ENCODE data around the gene XAGE1B. TPM values are rescaled to one million over a fixed set of nuclear protein-coding genes. Genes with fewer than 3 reads are reported as not detected.

The XAGE1B gene
- polyA plus RNA-seq, 12 donors: 0.41 to 1.3 (median 0.76) TPM; not detected in 9

Other genes with a start within 250 kb of the XAGE1B start
- 1 to 10 TPM in 2 of 12 donors, under 1 TPM in 3, not detected in 7; 0.43 to 4.3 (median 0.59) TPM for gene XAGE2, start 148.0 kb downstream of the XAGE1B start, polyA plus RNA-seq (ENCODE audit: insufficient read length in 12 of 12)
- gene XAGE1A, start 21.3 kb downstream of the XAGE1B start, polyA plus RNA-seq (ENCODE audit: insufficient read length in 12 of 12): under 1 TPM in 1 of 12 donors, not detected in 11; 0.75 TPM
- not detected for gene SSX7, start 137.8 kb upstream of the XAGE1B start, polyA plus RNA-seq (ENCODE audit: insufficient read length in 12 of 12)
- gene SSX2, start 190.1 kb upstream of the XAGE1B start, polyA plus RNA-seq (ENCODE audit: insufficient read length in 12 of 12): not detected
- not detected for gene SSX2B, start 234.2 kb upstream of the XAGE1B start, polyA plus RNA-seq (ENCODE audit: insufficient read length in 12 of 12)